ENCODE measurements around the gene CELF5. TPM values are rescaled to one million over a fixed set of nuclear protein-coding genes. Genes with fewer than 3 reads are reported as not detected.

The CELF5 gene
- total RNA-seq, 1 experiment from 2014 or later: 0.48 TPM

DNA sequence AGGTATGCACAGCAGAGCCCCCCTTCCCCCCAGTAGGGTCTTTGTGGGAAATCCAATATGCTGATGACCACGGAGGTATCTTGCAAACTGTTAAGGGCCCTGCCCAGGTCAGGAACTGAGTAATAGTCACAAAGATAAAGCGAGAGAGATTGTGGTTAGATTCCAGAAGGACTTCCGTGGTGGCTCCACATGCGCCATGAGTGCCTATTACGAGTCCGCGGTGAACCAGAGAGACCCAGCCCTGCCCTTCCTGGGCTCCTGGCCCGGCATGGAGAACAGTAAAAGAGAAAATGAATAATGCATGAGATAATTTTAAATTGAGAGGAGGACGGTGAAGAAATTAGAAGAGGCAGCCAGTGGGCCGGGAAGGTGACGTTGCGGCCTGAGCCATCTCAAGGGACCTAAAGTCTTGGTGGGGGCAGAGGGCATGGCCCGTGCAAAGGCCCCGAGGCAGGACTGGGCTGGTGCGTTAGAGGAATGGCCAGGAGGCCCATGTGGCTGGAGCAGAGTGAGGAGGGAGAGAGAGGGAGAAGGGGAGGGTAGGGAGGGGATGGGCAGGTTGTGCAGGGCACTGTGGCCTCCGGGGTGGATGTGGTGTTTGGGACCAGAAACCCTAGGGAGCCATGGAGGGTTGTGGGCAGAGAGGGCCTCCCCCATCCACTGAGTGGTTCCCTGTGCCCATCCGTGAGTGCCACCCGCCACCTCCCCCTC, 95.3 kb downstream of the CELF5 start:
- Histone ChIP-seq H3K9me2 (ENCODE audit: insufficient read depth) (no peaks in the 10 kb centered on the region), H3K9me3 (ENCODE audit: insufficient read depth, low read depth) (no peaks in the 10 kb centered on the region), H3F3A (ENCODE audit: insufficient read depth, low read depth) (peaks cover 13% of the 10 kb centered on the region; the same call in 1 of the 2 replicates), H3K27ac (no peak overlapping the region), H3K36me3 (ENCODE audit: low read depth) (no peaks in the 10 kb centered on the region), H3K4me1 (replicated peaks; ENCODE audit: insufficient read depth) (no peaks in the 10 kb centered on the region), H3K79me2 (ENCODE audit: low read depth) (no peaks in the 10 kb centered on the region), H3K27me3 (ENCODE audit: insufficient read depth, low read depth) (no peaks in the 10 kb centered on the region), H3K4me3 (no peak overlapping the region), H2AFZ (no peak overlapping the region), H3K4me2 (no peak overlapping the region), H4K20me1 (ENCODE audit: insufficient read depth) (no peaks in the 10 kb centered on the region)
- no peak for DNase-seq
- TF ChIP-seq EZH2 (IDR thresholded peaks at IDR 0.05; ENCODE audit: low read depth): no peak
- TF ChIP-seq, protein P1, sequence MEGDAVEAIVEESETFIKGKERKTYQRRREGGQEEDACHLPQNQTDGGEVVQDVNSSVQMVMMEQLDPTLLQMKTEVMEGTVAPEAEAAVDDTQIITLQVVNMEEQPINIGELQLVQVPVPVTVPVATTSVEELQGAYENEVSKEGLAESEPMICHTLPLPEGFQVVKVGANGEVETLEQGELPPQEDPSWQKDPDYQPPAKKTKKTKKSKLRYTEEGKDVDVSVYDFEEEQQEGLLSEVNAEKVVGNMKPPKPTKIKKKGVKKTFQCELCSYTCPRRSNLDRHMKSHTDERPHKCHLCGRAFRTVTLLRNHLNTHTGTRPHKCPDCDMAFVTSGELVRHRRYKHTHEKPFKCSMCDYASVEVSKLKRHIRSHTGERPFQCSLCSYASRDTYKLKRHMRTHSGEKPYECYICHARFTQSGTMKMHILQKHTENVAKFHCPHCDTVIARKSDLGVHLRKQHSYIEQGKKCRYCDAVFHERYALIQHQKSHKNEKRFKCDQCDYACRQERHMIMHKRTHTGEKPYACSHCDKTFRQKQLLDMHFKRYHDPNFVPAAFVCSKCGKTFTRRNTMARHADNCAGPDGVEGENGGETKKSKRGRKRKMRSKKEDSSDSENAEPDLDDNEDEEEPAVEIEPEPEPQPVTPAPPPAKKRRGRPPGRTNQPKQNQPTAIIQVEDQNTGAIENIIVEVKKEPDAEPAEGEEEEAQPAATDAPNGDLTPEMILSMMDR (conservative IDR thresholded peaks at IDR 0.05): no peak
- POLR2A ChIA-PET (ENCODE audit: unreplicated experiment): no interaction called here
- intact Hi-C loops (cut with micrococcal nuclease; ENCODE audit: unreplicated experiment): loop anchor here (10.0 kb wide), 1 partner anchor 885 kb away; no protein-coding TSS in a partner anchor
- CTCF ChIA-PET: no interaction called here
- no TSS peak for BruUV-seq (replicated peaks)

- BruUV-seq (replicated peaks): no TSS peak
- intact Hi-C loops (cut with micrococcal nuclease; ENCODE audit: unreplicated experiment): loop anchor here (10.0 kb wide), 1 partner anchor 884 kb away; no protein-coding TSS in a partner anchor
- no peak overlapping the region for H2AFZ ChIP-seq
- peaks cover 13% of the 10 kb centered on the region; the same call in 1 of the 2 replicates for H3F3A ChIP-seq (ENCODE audit: insufficient read depth, low read depth)
- no peaks in the 10 kb centered on the region for H3K9me2 ChIP-seq (ENCODE audit: insufficient read depth)
- H3K79me2 ChIP-seq (ENCODE audit: low read depth): no peaks in the 10 kb centered on the region
- H3K4me2 ChIP-seq: no peak overlapping the region
- DNase-seq: no peak
- no peak overlapping the region for H3K4me3 ChIP-seq
- no peaks in the 10 kb centered on the region for H3K27me3 ChIP-seq (ENCODE audit: insufficient read depth, low read depth)
- no peak for TF ChIP-seq EZH2 (IDR thresholded peaks at IDR 0.05; ENCODE audit: low read depth)
- TF ChIP-seq, protein P1 (conservative IDR thresholded peaks at IDR 0.05): no peak
- H3K4me1 ChIP-seq (replicated peaks; ENCODE audit: insufficient read depth): no peaks in the 10 kb centered on the region
- no peaks in the 10 kb centered on the region for H3K36me3 ChIP-seq (ENCODE audit: low read depth)
- H3K9me3 ChIP-seq (ENCODE audit: insufficient read depth, low read depth): no peaks in the 10 kb centered on the region
- POLR2A ChIA-PET (ENCODE audit: unreplicated experiment): no interaction called here
- H3K27ac ChIP-seq: no peak overlapping the region
- H4K20me1 ChIP-seq (ENCODE audit: insufficient read depth): no peaks in the 10 kb centered on the region
- CTCF ChIA-PET: no interaction called here
These were observed 95.9 kb downstream of the CELF5 start for GRCh38 chr19:3320354-3320670.

GRCh38 chr19:3320853-3321252, 96.4 kb downstream of the CELF5 start:
- H3K36me3 ChIP-seq (ENCODE audit: low read depth): no peaks in the 10 kb centered on the region
- no TSS peak for BruUV-seq (replicated peaks)
- H3K9me3 ChIP-seq (ENCODE audit: insufficient read depth, low read depth): no peaks in the 10 kb centered on the region
- H3K4me3 ChIP-seq: no peak overlapping the region
- TF ChIP-seq, protein P1 (conservative IDR thresholded peaks at IDR 0.05): no peak
- no peak for TF ChIP-seq EZH2 (IDR thresholded peaks at IDR 0.05; ENCODE audit: low read depth)
- no peaks in the 10 kb centered on the region for H3K9me2 ChIP-seq (ENCODE audit: insufficient read depth)
- ChIA-PET CTCF (no interaction called here), POLR2A (ENCODE audit: unreplicated experiment) (no interaction called here)
- H3K4me1 ChIP-seq (replicated peaks; ENCODE audit: insufficient read depth): no peaks in the 10 kb centered on the region
- peaks cover 13% of the 10 kb centered on the region; the same call in 1 of the 2 replicates for H3F3A ChIP-seq (ENCODE audit: insufficient read depth, low read depth)
- H4K20me1 ChIP-seq (ENCODE audit: insufficient read depth): no peaks in the 10 kb centered on the region
- intact Hi-C loops (cut with micrococcal nuclease; ENCODE audit: unreplicated experiment): loop anchor here (10.0 kb wide), 1 partner anchor 884 kb away; no protein-coding TSS in a partner anchor
- H2AFZ ChIP-seq: no peak overlapping the region
- H3K27me3 ChIP-seq (ENCODE audit: insufficient read depth, low read depth): no peaks in the 10 kb centered on the region
- no peak for DNase-seq
- no peak overlapping the region for H3K27ac ChIP-seq
- H3K79me2 ChIP-seq (ENCODE audit: low read depth): no peaks in the 10 kb centered on the region
- no peak overlapping the region for H3K4me2 ChIP-seq

Measured in PC-9 (cell line).